Trophoblast cell (in vitro differentiated cells and primary cell): ENCODE data around the gene FBLL1.
A peak's percentile ranks its signal among the peaks of the same experiment; 100 is the strongest.

ENCODE experiments used
- DNase-seq, 2 donors: peaks; one replicate each; pipeline ENCODE4 v3.0.0-alpha.2; 2016
- H2AFZ ChIP-seq: 2 replicates; pipeline ENCODE4 v1.6.1; 2013; ENCODE audit warnings: low read length, moderate library complexity, mild to moderate bottlenecking; ENCODE audit not compliant: insufficient read depth, poor library complexity
- H2AK5ac ChIP-seq: 2 replicates; pipeline ENCODE4 v1.6.1; 2013; ENCODE audit warnings: mild to moderate bottlenecking, low read length
- H2BK120ac ChIP-seq: 2 replicates; pipeline ENCODE4 v1.6.1; 2013; ENCODE audit warnings: low read length, mild to moderate bottlenecking, moderate library complexity; ENCODE audit not compliant: insufficient read depth, poor library complexity
- H2BK12ac ChIP-seq: 2 replicates; pipeline ENCODE4 v1.6.1; 2013; ENCODE audit warnings: mild to moderate bottlenecking, low read length, moderate library complexity
- H2BK5ac ChIP-seq: 2 replicates; pipeline ENCODE4 v1.6.1; 2013; ENCODE audit warnings: low read length, low read depth, moderate library complexity, mild to moderate bottlenecking; ENCODE audit not compliant: poor library complexity
- H3K14ac ChIP-seq: 2 replicates; pipeline ENCODE4 v1.6.1; 2013; ENCODE audit warnings: mild to moderate bottlenecking, low read length
- H3K18ac ChIP-seq: 2 replicates; pipeline ENCODE4 v1.6.1; 2013; ENCODE audit warnings: mild to moderate bottlenecking, low read length
- H3K23ac ChIP-seq: 2 replicates; pipeline ENCODE4 v1.6.1; 2013; ENCODE audit warnings: low read length
- H3K27ac ChIP-seq: 2 replicates; pipeline ENCODE4 v1.5.1; 2013; ENCODE audit warnings: low read depth, mild to moderate bottlenecking, inconsistent platforms, low read length, moderate library complexity
- H3K27me3 ChIP-seq: 2 replicates; pipeline ENCODE4 v1.6.1; 2013; ENCODE audit warnings: inconsistent platforms, mild to moderate bottlenecking, low read length, moderate library complexity; ENCODE audit not compliant: insufficient read depth
- H3K36me3 ChIP-seq, 2 experiments: 1 replicate in 1 of 2; 2 replicates in 1 of 2; pipeline ENCODE4 v1.6.1; 2013; ENCODE audit warnings: low read length in 2 of 2, mild to moderate bottlenecking in 2 of 2, moderate library complexity in 1 of 2; ENCODE audit not compliant: insufficient read depth in 2 of 2, control insufficient read depth in 1 of 2
- H3K4ac ChIP-seq: 2 replicates; pipeline ENCODE4 v1.6.1; 2013; ENCODE audit warnings: low read depth, mild to moderate bottlenecking, low read length, moderate library complexity
- H3K4me1 ChIP-seq, 2 experiments: 1 replicate in 1 of 2; 2 replicates in 1 of 2; pipeline ENCODE4 v1.6.1; 2013; ENCODE audit warnings: low read length in 2 of 2, mild to moderate bottlenecking in 2 of 2, moderate library complexity in 1 of 2; ENCODE audit not compliant: insufficient read depth in 2 of 2, control insufficient read depth in 1 of 2
- H3K4me2 ChIP-seq: 2 replicates; pipeline ENCODE4 v1.6.1; 2013; ENCODE audit warnings: inconsistent platforms, mild to moderate bottlenecking, low read length, moderate library complexity
- H3K4me3 ChIP-seq: 2 replicates; pipeline ENCODE4 v1.5.1; 2013; ENCODE audit warnings: mild to moderate bottlenecking, low read depth, low read length, inconsistent platforms
- H3K79me1 ChIP-seq: one replicate; pipeline ENCODE4 v1.6.1; 2013; ENCODE audit warnings: low read length
- H3K79me2 ChIP-seq: 2 replicates; pipeline ENCODE4 v1.6.1; 2013; ENCODE audit warnings: low read length, mild to moderate bottlenecking; ENCODE audit not compliant: control insufficient read depth, insufficient read depth, poor library complexity
- H3K9ac ChIP-seq: 2 replicates; pipeline ENCODE4 v1.6.1; 2013; ENCODE audit warnings: mild to moderate bottlenecking, low read length
- H3K9me3 ChIP-seq: 2 replicates; pipeline ENCODE4 v1.6.1; 2013; ENCODE audit warnings: low read depth, mild to moderate bottlenecking, control low read depth, inconsistent platforms, low read length; ENCODE audit not compliant: insufficient read depth
- H4K12ac ChIP-seq: 2 replicates; pipeline ENCODE4 v1.6.1; 2013; ENCODE audit warnings: low read depth, mild to moderate bottlenecking, low read length, moderate library complexity
- H4K8ac ChIP-seq: 2 replicates; pipeline ENCODE4 v1.6.1; 2013; ENCODE audit warnings: low read depth, mild to moderate bottlenecking, low read length, moderate library complexity
- H4K91ac ChIP-seq: one replicate; pipeline ENCODE4 v1.6.1; 2013; ENCODE audit warnings: low read depth, mild to moderate bottlenecking, low read length, moderate library complexity
- WGBS: extraction: QIAGEN DNeasy Blood & Tissue Kit; methylation state at CpG from one replicate; pipeline ENCODE4 v1.1.7; 2013; ENCODE audit warnings: missing lambda C conversion rate; ENCODE audit not compliant: insufficient read length, insufficient coverage; ENCODE audit errors: extremely low coverage; 5-methylcytosine and 5-hydroxymethylcytosine counted together

FBLL1 gene

GRCh38 chr5:168575391-168576372, 46.6 kb downstream of the FBLL1 start:
- Histone ChIP-seq H3K27me3 (no peaks in the 10 kb centered on the region), H2BK120ac (no peak overlapping the region), H4K12ac (no peak overlapping the region), H3K27ac (no peak overlapping the region), H4K8ac (no peak overlapping the region), H3K23ac (no peak overlapping the region), H3K18ac (no peak overlapping the region), H4K91ac (no peak overlapping the region), H3K79me1 (peaks cover 14% of the 10 kb centered on the region), H2BK5ac (no peak overlapping the region), H3K36me3 (peaks cover 0 to 2% of the 10 kb centered on the region in 2 experiments), H3K4ac (peak overlapping the region; percentile 99), H2AFZ (no peak overlapping the region), H3K9me3 (no peaks in the 10 kb centered on the region), H2AK5ac (no peak overlapping the region), H3K9ac (no peak overlapping the region), H3K4me3 (no peak overlapping the region), H3K79me2 (peaks cover 15% of the 10 kb centered on the region), H3K14ac (no peak overlapping the region), H3K4me2 (no peak overlapping the region), H3K4me1 (peaks cover 4% of the 10 kb centered on the region in 2 experiments), H2BK12ac (no peak overlapping the region)
- no CpG with 5 or more reads among the region's 7 CpGs for WGBS
- no peak for DNase-seq

- Histone ChIP-seq H3K27me3 (no peaks in the 10 kb centered on the region), H2AFZ (no peak overlapping the region), H4K91ac (no peak overlapping the region), H2AK5ac (no peak overlapping the region), H2BK5ac (no peak overlapping the region), H3K4me2 (peak overlapping the region; percentile 87), H3K23ac (no peak overlapping the region), H3K79me2 (peaks cover 15% of the 10 kb centered on the region), H3K9ac (no peak overlapping the region), H4K12ac (no peak overlapping the region), H3K4me1 (peaks cover 4% of the 10 kb centered on the region in 2 experiments), H3K36me3 (peaks cover 0 to 2% of the 10 kb centered on the region in 2 experiments), H3K4ac (peak overlapping the region; percentile 92), H2BK120ac (no peak overlapping the region), H2BK12ac (no peak overlapping the region), H3K18ac (no peak overlapping the region), H3K79me1 (peaks cover 14% of the 10 kb centered on the region), H3K4me3 (no peak overlapping the region), H3K14ac (no peak overlapping the region), H3K9me3 (no peaks in the 10 kb centered on the region), H3K27ac (no peak overlapping the region), H4K8ac (no peak overlapping the region)
- no CpG with 5 or more reads among the region's 3 CpGs for WGBS
- peak; percentile 25 to 46 for DNase-seq
Observed at GRCh38 chr5:168578006-168578405, 48.9 kb downstream of the FBLL1 start.

- H3K9me3 ChIP-seq, result no peaks in the 10 kb centered on the region
- WGBS, result no CpG with 5 or more reads among the region's 63 CpGs
- H3K14ac ChIP-seq, result peak within 1 kb of the TSS; percentile 73
- H3K79me1 ChIP-seq, result peaks cover 14% of the 10 kb centered on the region
- peaks cover 4% of the 10 kb centered on the region in 2 experiments for H3K4me1 ChIP-seq
- peak within 1 kb of the TSS; percentile 92 for H3K27ac ChIP-seq
- peaks cover 15% of the 10 kb centered on the region for H3K79me2 ChIP-seq
- peak; percentile 66 to 86 for DNase-seq
- H2AFZ ChIP-seq, result peak within 1 kb of the TSS; percentile 40
- no peaks in the 10 kb centered on the region for H3K27me3 ChIP-seq
- H3K23ac ChIP-seq, result no peak within 1 kb of the TSS
- H3K4me3 ChIP-seq, result peak within 1 kb of the TSS; percentile 79
- H3K4ac ChIP-seq, result peak within 1 kb of the TSS; percentile 92
- H2AK5ac ChIP-seq, result peak within 1 kb of the TSS; percentile 1
- H2BK12ac ChIP-seq, result peak within 1 kb of the TSS; percentile 65
- H4K8ac ChIP-seq, result peak within 1 kb of the TSS; percentile 87
- peak within 1 kb of the TSS; percentile 74 for H2BK5ac ChIP-seq
- peak within 1 kb of the TSS; percentile 86 for H4K91ac ChIP-seq
- peaks cover 0 to 2% of the 10 kb centered on the region in 2 experiments for H3K36me3 ChIP-seq
- H4K12ac ChIP-seq, result peak within 1 kb of the TSS; percentile 52
- H3K4me2 ChIP-seq, result peak within 1 kb of the TSS; percentile 87
- H2BK120ac ChIP-seq, result peak within 1 kb of the TSS; percentile 56
- peak within 1 kb of the TSS; percentile 31 for H3K18ac ChIP-seq
- H3K9ac ChIP-seq, result peak within 1 kb of the TSS; percentile 84
Observed at GRCh38 chr5:168578538-168579487, 49.7 kb downstream of the FBLL1 start, which contains the start of gene PANK3. Gene PANK3 (minus strand): TSS chr5:168579368. CDS start chr5:168579283, 85 bp downstream.
